RWPE2 (cell line): ENCODE results near the gene UST.
"Not testable (repeated sequence)": the region's sequence is repeated elsewhere in the genome, so short reads cannot be mapped to it uniquely, and the experiment has no call there.

Experiments
- ATAC-seq: fragments of 200-7000 bp; cut with Tn5 transposase; 3 replicates; pipeline ENCODE4 v1.9.1; 2021; ENCODE audit warnings: low read depth
- DNase-seq: peaks from one replicate; pipeline ENCODE4 v3.0.0-alpha.2; 2020; ENCODE audit warnings: low spot score
- H3K27ac ChIP-seq: fragments of 450-650 bp; 2 replicates; pipeline ENCODE4 v1.5.1; 2017; ENCODE audit warnings: mild to moderate bottlenecking; ENCODE audit not compliant: poor library complexity, severe bottlenecking
- H3K27me3 ChIP-seq: fragments of 250-450 bp; sonication (Bioruptor Pico); 2 replicates; pipeline ENCODE4 v1.5.1; 2021; ENCODE audit warnings: mild to moderate bottlenecking, moderate library complexity; ENCODE audit not compliant: insufficient read depth, poor library complexity, severe bottlenecking
- H3K36me3 ChIP-seq: fragments of 250-450 bp; sonication (Bioruptor Pico); 2 replicates; pipeline ENCODE4 v1.5.1; 2020; ENCODE audit warnings: low read depth, mild to moderate bottlenecking, moderate library complexity
- H3K4me1 ChIP-seq: fragments of 250-450 bp; sonication (Bioruptor Pico); 2 replicates; pipeline ENCODE4 v1.5.1; 2021; ENCODE audit warnings: mild to moderate bottlenecking, moderate library complexity; ENCODE audit not compliant: insufficient read depth, poor library complexity, severe bottlenecking
- H3K4me3 ChIP-seq: fragments of 250-450 bp; sonication (Bioruptor Pico); 2 replicates; pipeline ENCODE4 v1.5.1; 2021; ENCODE audit warnings: mild to moderate bottlenecking, moderate library complexity; ENCODE audit not compliant: severe bottlenecking
- H3K9me3 ChIP-seq: fragments of 250-450 bp; sonication (Bioruptor Pico); 2 replicates; pipeline ENCODE4 v1.5.1; 2021; ENCODE audit warnings: mild to moderate bottlenecking, moderate library complexity; ENCODE audit not compliant: severe bottlenecking
- CTCF ChIP-seq: fragments of 450-650 bp; IDR thresholded peaks from one replicate; pipeline ENCODE4 v1.5.1; 2017; ENCODE audit warnings: mild to moderate bottlenecking, moderate library complexity; ENCODE audit not compliant: poor library complexity, severe bottlenecking

UST gene

GRCh38 chr6:149004664-149005063 lies 257.8 kb downstream of the UST start:
- H3K27ac ChIP-seq, result no peak overlapping the region
- no peaks in the 10 kb centered on the region for H3K27me3 ChIP-seq
- TF ChIP-seq CTCF, result no peak

GRCh38 chr6:149006236-149006635 lies 259.4 kb downstream of the UST start:
- ATAC-seq, H3K4me1 ChIP-seq, H3K27me3 ChIP-seq, H3K27ac ChIP-seq, H3K36me3 ChIP-seq, H3K4me3 ChIP-seq, DNase-seq: not testable (repeated sequence)
- H3K9me3 ChIP-seq, result peaks cover 12% of the 10 kb centered on the region

More at GRCh38 chr6:149004664-149005063, 257.8 kb downstream of the UST start:
- peaks cover 9% of the 10 kb centered on the region for H3K4me1 ChIP-seq
- ATAC-seq (no peak), DNase-seq (no peak)
- no peak overlapping the region for H3K4me3 ChIP-seq
- peaks cover 22% of the 10 kb centered on the region for H3K9me3 ChIP-seq
- no peaks in the 10 kb centered on the region; the same call in 1 of the 2 replicates for H3K36me3 ChIP-seq

GRCh38 chr6:149006671-149007070 lies 259.8 kb downstream of the UST start:
- no peak overlapping the region for H3K4me3 ChIP-seq
- DNase-seq (no peak), ATAC-seq (no peak)
- peaks cover 3% of the 10 kb centered on the region for H3K4me1 ChIP-seq
- H3K27ac ChIP-seq, result no peak overlapping the region
- H3K36me3 ChIP-seq, result no peaks in the 10 kb centered on the region; the same call in 1 of the 2 replicates
- H3K9me3 ChIP-seq, result peaks cover 7% of the 10 kb centered on the region
- H3K27me3 ChIP-seq, result no peaks in the 10 kb centered on the region
- no peak for TF ChIP-seq CTCF

- no peak for TF ChIP-seq CTCF
Observed at GRCh38 chr6:149007846-149008245, 261.0 kb downstream of the UST start.

GRCh38 chr6:149008741-149009140 lies 261.9 kb downstream of the UST start:
- ATAC-seq (no peak), DNase-seq (no peak)
- Histone ChIP-seq H3K27ac (no peak overlapping the region), H3K9me3 (peaks cover 2% of the 10 kb centered on the region), H3K27me3 (no peaks in the 10 kb centered on the region), H3K4me1 (peaks cover 12% of the 10 kb centered on the region), H3K36me3 (no peaks in the 10 kb centered on the region), H3K4me3 (no peak overlapping the region)
- no peak for TF ChIP-seq CTCF

More at GRCh38 chr6:149007846-149008245, 261.0 kb downstream of the UST start:
- ATAC-seq (no peak), DNase-seq (no peak)
- Histone ChIP-seq H3K9me3 (peaks cover 2% of the 10 kb centered on the region), H3K27me3 (no peaks in the 10 kb centered on the region), H3K4me1 (peaks cover 12% of the 10 kb centered on the region), H3K36me3 (no peaks in the 10 kb centered on the region), H3K4me3 (no peak overlapping the region), H3K27ac (no peak overlapping the region)
